SK-N-SH (cell line): ENCODE measurements around the gene CTBP2. TPM values are rescaled to one million over a fixed set of nuclear protein-coding genes. Genes with fewer than 3 reads are reported as not detected.

ENCODE experiments used
- CTCF ChIA-PET: fragments of 300-600, 350-600 bp; formaldehyde crosslinking; extraction: SDS; loops from one replicate; lab custom pipeline; 2021; lab: Yijun Ruan, JAX
- POLR2A ChIA-PET: fragments of 350-600 bp; sonication (Branson Sonifier 250); formaldehyde crosslinking; extraction: SDS; loops from one replicate; lab custom pipeline; 2020; ENCODE audit warnings: antibody characterized with exemption, inconsistent platforms; lab: Yijun Ruan, JAX
- DNase-seq: peaks from one replicate; pipeline ENCODE4 v3.0.0; 2012
- H2AFZ ChIP-seq: fragments of 200-600 bp; sonication (generic); 2 replicates; pipeline ENCODE4 v1.8.1; 2016; ENCODE audit warnings: antibody characterized with exemption, mild to moderate bottlenecking, low read depth
- H3F3A ChIP-seq: fragments of 200-600 bp; sonication (generic); replicated peaks from 2 replicates; pipeline ENCODE3; 2016; ENCODE audit warnings: antibody characterized with exemption, mild to moderate bottlenecking; ENCODE audit not compliant: insufficient read depth
- H3K27ac ChIP-seq, 2 experiments: fragments of 200-500 bp in 1 of 2; fragments of 200-600 bp in 1 of 2; sonication (Bioruptor generic) in 1 of 2; sonication (generic), shearing (Covaris generic) in 1 of 2; 2 replicates each; pipeline versions ENCODE4 v1.5.1 to v1.6.1; 2014 to 2016; ENCODE audit warnings: low read depth in 2 of 2, inconsistent platforms in 1 of 2, low read length in 1 of 2, mild to moderate bottlenecking in 1 of 2, mixed read lengths in 1 of 2
- H3K27me3 ChIP-seq: fragments of 200-600 bp; sonication (generic), shearing (Covaris generic); 2 replicates; pipeline ENCODE4 v1.6.1; 2016; ENCODE audit warnings: mixed run types; ENCODE audit not compliant: insufficient read depth
- H3K36me3 ChIP-seq, 2 experiments: fragments of 200-500 bp in 1 of 2; fragments of 200-600 bp in 1 of 2; sonication (Bioruptor generic) in 1 of 2; sonication (generic) in 1 of 2; replicated peaks in 1 of 2; 2 replicates each; pipeline versions ENCODE3 to v1.5.1; 2014 to 2016; ENCODE audit warnings: low read length in 1 of 2, mild to moderate bottlenecking in 1 of 2; ENCODE audit not compliant: insufficient read depth in 2 of 2, control insufficient read depth in 1 of 2
- H3K4me1 ChIP-seq, 2 experiments: fragments of 200-500 bp in 1 of 2; fragments of 200-600 bp in 1 of 2; sonication (Bioruptor generic) in 1 of 2; sonication (generic), shearing (Covaris generic) in 1 of 2; 2 replicates each; pipeline versions ENCODE4 v1.5.1 to v1.6.1; 2014 to 2016; ENCODE audit warnings: low read depth in 1 of 2, low read length in 1 of 2, mixed run types in 1 of 2; ENCODE audit not compliant: insufficient read depth in 2 of 2, control insufficient read depth in 1 of 2
- H3K4me2 ChIP-seq: fragments of 200-600 bp; sonication (generic), shearing (Covaris generic); 2 replicates; pipeline ENCODE4 v1.6.1; 2017; ENCODE audit warnings: mixed run types
- H3K4me3 ChIP-seq, 2 experiments: fragments of 200-500 bp in 1 of 2; fragments of 200-600 bp in 1 of 2; sonication (Bioruptor generic) in 1 of 2; sonication (generic), shearing (Covaris generic) in 1 of 2; 2 replicates each; pipeline versions ENCODE4 v1.5.1 to v1.8.1; 2014 to 2016; ENCODE audit warnings: low read depth in 2 of 2, inconsistent platforms in 1 of 2, low read length in 1 of 2, mild to moderate bottlenecking in 1 of 2, mixed read lengths in 1 of 2, moderate library complexity in 1 of 2
- H3K79me2 ChIP-seq: fragments of 200-600 bp; sonication (generic); 2 replicates; pipeline ENCODE4 v1.8.1; 2017; ENCODE audit warnings: mild to moderate bottlenecking; ENCODE audit not compliant: insufficient read depth
- H3K9ac ChIP-seq: fragments of 200-600 bp; sonication (generic); 2 replicates; pipeline ENCODE4 v1.6.1; 2017; ENCODE audit warnings: mixed run types
- H3K9me2 ChIP-seq: fragments of 200-600 bp; sonication (generic); 2 replicates; pipeline ENCODE4 v1.6.1; 2017; ENCODE audit warnings: mixed run types
- H3K9me3 ChIP-seq: fragments of 200-600 bp; sonication (generic); 2 replicates; pipeline ENCODE4 v1.6.1; 2017; ENCODE audit warnings: mixed run types, mild to moderate bottlenecking, moderate library complexity
- H4K20me1 ChIP-seq: fragments of 200-600 bp; sonication (generic); 2 replicates; pipeline ENCODE4 v1.6.1; 2017; ENCODE audit warnings: mild to moderate bottlenecking, mixed run types; ENCODE audit not compliant: insufficient read depth
- EP300 ChIP-seq, 2 experiments: IDR thresholded peaks; 2 replicates each; pipeline versions ENCODE4 v1.4.0 to v1.6.1; 2012; ENCODE audit warnings: borderline replicate concordance in 1 of 2, low read depth in 1 of 2, low read length in 1 of 2
- EZH2phosphoT487 ChIP-seq: fragments of 200-600 bp; sonication (generic); IDR thresholded peaks from 2 replicates; pipeline ENCODE4 v1.6.1; 2017; ENCODE audit warnings: low read depth, mixed run types, mild to moderate bottlenecking, antibody characterized with exemption, moderate library complexity, borderline replicate concordance
- FOSL2 ChIP-seq: IDR thresholded peaks from 2 replicates; pipeline ENCODE4 v1.4.0; 2012; ENCODE audit warnings: low read depth, mild to moderate bottlenecking, moderate library complexity, borderline replicate concordance
- FOXM1 ChIP-seq: IDR thresholded peaks from 2 replicates; pipeline ENCODE4 v1.4.0; 2012; ENCODE audit warnings: low read depth, mild to moderate bottlenecking
- GATA2 ChIP-seq: sonication (generic); formaldehyde crosslinking; IDR thresholded peaks from 2 replicates; pipeline ENCODE4 v1.5.0; 2020; ENCODE audit warnings: mild to moderate bottlenecking, missing genetic modification reagents
- RAD21 ChIP-seq: IDR thresholded peaks from 2 replicates; pipeline ENCODE4 v1.6.1; 2012; ENCODE audit warnings: mild to moderate bottlenecking, low read length
- WGBS: methylation state at CpG from one replicate; pipeline ENCODE4 v1.1.6; 2017; ENCODE audit warnings: low lambda C conversion rate; 5-methylcytosine and 5-hydroxymethylcytosine counted together
- polyA plus RNA-seq, 3 experiments: library from polyadenylated mRNA; depleted of rRNA; stranded (reverse); fragments of >200 nt; gene quantifications; 2 replicates each; pipeline ENCODE4 v1.2.3, GENCODE V29; 2012
- TF ChIP-seq, protein P1 (sequence below): IDR thresholded peaks from 2 replicates; pipeline ENCODE4 v1.4.0; 2012; ENCODE audit warnings: low read depth
- TF ChIP-seq, protein P2 (sequence below): fragments of 200-600 bp; sonication (generic); IDR thresholded peaks from 2 replicates; pipeline ENCODE4 v1.6.1; 2017; ENCODE audit warnings: antibody characterized with exemption, mild to moderate bottlenecking, moderate library complexity
- TF ChIP-seq, protein P3 (sequence below): IDR thresholded peaks from 2 replicates; pipeline ENCODE4 v1.4.0; 2012; ENCODE audit warnings: low read depth, borderline replicate concordance

Gene CTBP2
- polyA plus RNA-seq, 1 of the 3 experiments (the other 2 are of a cell fraction) = 69.7 TPM

DNA sequence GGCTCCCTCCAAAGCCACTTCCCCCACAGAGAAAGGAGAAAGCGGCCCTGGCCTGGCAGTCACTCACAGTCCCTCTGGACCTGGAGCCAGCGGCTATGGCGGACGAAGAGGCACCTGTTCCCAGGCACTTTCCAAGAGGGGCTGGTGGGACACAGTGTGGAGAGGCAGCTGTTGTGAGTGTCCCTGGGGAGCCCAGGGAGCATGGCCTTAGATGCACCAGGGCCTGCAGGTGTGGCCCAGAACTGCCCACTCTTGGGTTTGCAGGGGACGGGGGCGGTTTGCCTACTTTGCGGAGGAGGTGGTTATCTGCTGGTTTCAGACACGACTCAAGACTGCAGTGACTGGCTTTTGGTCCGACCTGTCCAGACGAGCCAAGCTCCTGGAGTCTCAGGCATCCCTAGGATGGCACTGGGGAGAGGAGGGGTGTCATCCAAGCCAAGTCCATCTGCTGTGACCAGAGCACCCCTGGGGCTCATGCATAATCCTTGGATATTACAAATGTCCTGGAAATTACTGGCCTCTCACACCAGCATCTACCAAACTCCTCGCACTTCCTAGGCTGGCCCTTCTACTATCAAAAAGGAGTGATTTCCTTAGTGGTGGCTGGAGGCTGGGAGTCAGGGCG, 18.4 kb downstream of the CTBP2 start:
- 100% methylated on average over 1 of the region's 12 CpGs for WGBS
- peaks cover 9 to 26% of the 10 kb centered on the region in 2 experiments; a peak in 2 of 4 replicates for H3K4me1 ChIP-seq
- peaks cover 100% of the 10 kb centered on the region for H3K79me2 ChIP-seq
- H3K27me3 ChIP-seq = no peaks in the 10 kb centered on the region
- no peak overlapping the region for H3K4me3 ChIP-seq
- H3K9ac ChIP-seq = no peak overlapping the region
- peaks cover 6 to 24% of the 10 kb centered on the region in 2 experiments for H3K36me3 ChIP-seq
- DNase-seq = no peak
- H3F3A ChIP-seq = no peaks in the 10 kb centered on the region
- no peak for TF ChIP-seq RAD21
- no peak overlapping the region for H2AFZ ChIP-seq
- H3K4me2 ChIP-seq = no peak overlapping the region
- no peaks in the 10 kb centered on the region for H3K9me2 ChIP-seq
- no peak overlapping the region; a peak in 1 of 4 replicates for H3K27ac ChIP-seq
- CTCF ChIA-PET = interaction anchor here (1.2 kb wide), 1 partner anchor 94 kb away, joined by 3 read pairs; no protein-coding TSS in a partner anchor
- POLR2A ChIA-PET = interaction anchor here (0.7 kb wide), 1 partner anchor 9 kb away, joined by 3 read pairs; no protein-coding TSS in a partner anchor
- H4K20me1 ChIP-seq = peaks cover 100% of the 10 kb centered on the region
- no peaks in the 10 kb centered on the region for H3K9me3 ChIP-seq

DNA sequence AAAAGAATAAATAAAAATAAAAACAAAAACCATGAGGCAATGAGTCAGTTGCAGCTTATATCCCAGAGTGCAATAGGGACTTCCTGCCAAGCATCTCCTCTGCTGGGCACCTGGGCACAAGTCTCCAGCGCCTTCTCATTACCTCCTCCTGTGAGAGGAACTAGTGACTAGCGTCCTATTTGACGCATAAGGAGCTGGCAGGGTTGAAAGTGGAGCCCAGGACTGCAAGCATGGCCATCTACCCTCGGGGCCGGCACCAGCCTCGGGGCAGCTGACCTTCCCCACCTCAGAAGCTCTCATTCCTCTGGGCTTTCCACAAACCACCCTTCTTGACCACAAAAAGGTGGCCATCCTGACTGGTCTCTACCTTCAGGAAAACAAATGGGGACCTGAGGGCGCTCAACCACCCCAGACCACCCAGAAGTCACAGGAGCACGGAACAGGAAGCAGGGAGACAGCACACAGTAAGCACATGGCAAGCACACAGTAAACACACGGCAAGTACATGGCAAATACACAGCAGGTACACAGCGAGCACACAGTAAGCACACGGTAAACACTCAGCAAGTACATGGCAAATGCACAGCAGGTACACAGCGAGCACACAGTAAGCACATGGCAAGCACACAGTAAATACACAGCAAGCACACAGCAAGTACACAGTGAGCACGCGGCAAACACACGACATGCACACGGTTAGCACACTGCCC, 19.1 kb downstream of the CTBP2 start:
- Histone ChIP-seq H3F3A (no peaks in the 10 kb centered on the region), H3K4me2 (no peak overlapping the region), H3K36me3 (peaks cover 6 to 30% of the 10 kb centered on the region in 2 experiments), H4K20me1 (peaks cover 100% of the 10 kb centered on the region), H3K9me2 (no peaks in the 10 kb centered on the region), H3K27me3 (no peaks in the 10 kb centered on the region), H2AFZ (no peak overlapping the region), H3K4me1 (peaks cover 9 to 22% of the 10 kb centered on the region in 2 experiments; a peak in 2 of 4 replicates), H3K9me3 (no peaks in the 10 kb centered on the region), H3K27ac (no peak overlapping the region; a peak in 1 of 4 replicates), H3K4me3 (no peak overlapping the region), H3K79me2 (peaks cover 100% of the 10 kb centered on the region), H3K9ac (no peak overlapping the region)
- CTCF ChIA-PET = interaction anchor here (1.2 kb wide), 1 partner anchor 93 kb away, joined by 3 read pairs; no protein-coding TSS in a partner anchor
- no peak for TF ChIP-seq FOXM1
- TF ChIP-seq, protein P1, sequence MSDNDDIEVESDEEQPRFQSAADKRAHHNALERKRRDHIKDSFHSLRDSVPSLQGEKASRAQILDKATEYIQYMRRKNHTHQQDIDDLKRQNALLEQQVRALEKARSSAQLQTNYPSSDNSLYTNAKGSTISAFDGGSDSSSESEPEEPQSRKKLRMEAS = no peak
- no peak for TF ChIP-seq EP300 (IDR thresholded peaks at IDR 0.05; ENCODE audit: borderline replicate concordance in 1 of 2, low read depth in 1 of 2, low read length in 1 of 2)
- TF ChIP-seq, protein P2, sequence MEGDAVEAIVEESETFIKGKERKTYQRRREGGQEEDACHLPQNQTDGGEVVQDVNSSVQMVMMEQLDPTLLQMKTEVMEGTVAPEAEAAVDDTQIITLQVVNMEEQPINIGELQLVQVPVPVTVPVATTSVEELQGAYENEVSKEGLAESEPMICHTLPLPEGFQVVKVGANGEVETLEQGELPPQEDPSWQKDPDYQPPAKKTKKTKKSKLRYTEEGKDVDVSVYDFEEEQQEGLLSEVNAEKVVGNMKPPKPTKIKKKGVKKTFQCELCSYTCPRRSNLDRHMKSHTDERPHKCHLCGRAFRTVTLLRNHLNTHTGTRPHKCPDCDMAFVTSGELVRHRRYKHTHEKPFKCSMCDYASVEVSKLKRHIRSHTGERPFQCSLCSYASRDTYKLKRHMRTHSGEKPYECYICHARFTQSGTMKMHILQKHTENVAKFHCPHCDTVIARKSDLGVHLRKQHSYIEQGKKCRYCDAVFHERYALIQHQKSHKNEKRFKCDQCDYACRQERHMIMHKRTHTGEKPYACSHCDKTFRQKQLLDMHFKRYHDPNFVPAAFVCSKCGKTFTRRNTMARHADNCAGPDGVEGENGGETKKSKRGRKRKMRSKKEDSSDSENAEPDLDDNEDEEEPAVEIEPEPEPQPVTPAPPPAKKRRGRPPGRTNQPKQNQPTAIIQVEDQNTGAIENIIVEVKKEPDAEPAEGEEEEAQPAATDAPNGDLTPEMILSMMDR = no peak
- WGBS = 98% methylated on average over 8 of the region's 16 CpGs
- DNase-seq = no peak
- POLR2A ChIA-PET = no interaction called here

DNA sequence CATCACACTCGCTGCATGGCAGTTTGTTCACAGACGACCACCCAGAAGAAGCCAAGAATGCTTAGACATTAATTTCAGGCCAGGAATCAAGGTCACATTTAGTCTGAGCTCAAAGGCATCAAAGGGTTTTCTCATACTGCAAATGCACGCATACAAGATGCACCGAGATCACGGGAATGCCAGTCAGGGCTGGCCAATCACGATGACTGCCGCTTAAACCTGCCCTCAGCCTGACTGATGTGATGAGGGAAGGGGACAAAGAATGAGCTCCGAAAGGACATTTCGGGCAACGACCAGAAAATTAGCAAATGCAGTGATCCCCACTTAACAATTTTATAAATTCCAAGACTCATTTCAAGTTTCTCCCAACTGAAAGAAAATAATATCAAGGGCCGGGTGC, 20.2 kb downstream of the CTBP2 start:
- POLR2A ChIA-PET = no interaction called here
- Histone ChIP-seq H4K20me1 (peaks cover 100% of the 10 kb centered on the region), H3K36me3 (peaks cover 6 to 33% of the 10 kb centered on the region in 2 experiments)

More for the DNA sequence above, 20.2 kb downstream of the CTBP2 start:
- Histone ChIP-seq H3K4me3 (no peak overlapping the region), H3K9me3 (no peaks in the 10 kb centered on the region), H3K27me3 (no peaks in the 10 kb centered on the region), H2AFZ (no peak overlapping the region), H3F3A (no peaks in the 10 kb centered on the region), H3K4me2 (no peak overlapping the region), H3K27ac (no peak overlapping the region), H3K4me1 (peaks cover 9 to 24% of the 10 kb centered on the region in 2 experiments; a peak in 2 of 4 replicates), H3K9ac (no peak overlapping the region), H3K9me2 (no peaks in the 10 kb centered on the region), H3K79me2 (peaks cover 100% of the 10 kb centered on the region)
- no peak for DNase-seq
- 99% methylated on average over 11 of the region's 11 CpGs for WGBS
- CTCF ChIA-PET = interaction anchor here (1.2 kb wide), 1 partner anchor 92 kb away, joined by 4 read pairs; no protein-coding TSS in a partner anchor
- TF ChIP-seq, protein P3, sequence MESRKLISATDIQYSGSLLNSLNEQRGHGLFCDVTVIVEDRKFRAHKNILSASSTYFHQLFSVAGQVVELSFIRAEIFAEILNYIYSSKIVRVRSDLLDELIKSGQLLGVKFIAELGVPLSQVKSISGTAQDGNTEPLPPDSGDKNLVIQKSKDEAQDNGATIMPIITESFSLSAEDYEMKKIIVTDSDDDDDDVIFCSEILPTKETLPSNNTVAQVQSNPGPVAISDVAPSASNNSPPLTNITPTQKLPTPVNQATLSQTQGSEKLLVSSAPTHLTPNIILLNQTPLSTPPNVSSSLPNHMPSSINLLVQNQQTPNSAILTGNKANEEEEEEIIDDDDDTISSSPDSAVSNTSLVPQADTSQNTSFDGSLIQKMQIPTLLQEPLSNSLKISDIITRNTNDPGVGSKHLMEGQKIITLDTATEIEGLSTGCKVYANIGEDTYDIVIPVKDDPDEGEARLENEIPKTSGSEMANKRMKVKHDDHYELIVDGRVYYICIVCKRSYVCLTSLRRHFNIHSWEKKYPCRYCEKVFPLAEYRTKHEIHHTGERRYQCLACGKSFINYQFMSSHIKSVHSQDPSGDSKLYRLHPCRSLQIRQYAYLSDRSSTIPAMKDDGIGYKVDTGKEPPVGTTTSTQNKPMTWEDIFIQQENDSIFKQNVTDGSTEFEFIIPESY = no peak
- TF ChIP-seq EZH2phosphoT487 = no peak
- no peak for TF ChIP-seq FOSL2
- TF ChIP-seq GATA2 (CRISPR knock-in tag) = no peak
